ENCODE measurements around the gene RGS7. TPM values are rescaled to one million over a fixed set of nuclear protein-coding genes. Genes with fewer than 3 reads are reported as not detected.
"Not testable (repeated sequence)": the region's sequence is repeated elsewhere in the genome, so short reads cannot be mapped to it uniquely, and the experiment has no call there.

The RGS7 gene
- total RNA-seq, 2 experiments from 2014 or later = not detected

DNA sequence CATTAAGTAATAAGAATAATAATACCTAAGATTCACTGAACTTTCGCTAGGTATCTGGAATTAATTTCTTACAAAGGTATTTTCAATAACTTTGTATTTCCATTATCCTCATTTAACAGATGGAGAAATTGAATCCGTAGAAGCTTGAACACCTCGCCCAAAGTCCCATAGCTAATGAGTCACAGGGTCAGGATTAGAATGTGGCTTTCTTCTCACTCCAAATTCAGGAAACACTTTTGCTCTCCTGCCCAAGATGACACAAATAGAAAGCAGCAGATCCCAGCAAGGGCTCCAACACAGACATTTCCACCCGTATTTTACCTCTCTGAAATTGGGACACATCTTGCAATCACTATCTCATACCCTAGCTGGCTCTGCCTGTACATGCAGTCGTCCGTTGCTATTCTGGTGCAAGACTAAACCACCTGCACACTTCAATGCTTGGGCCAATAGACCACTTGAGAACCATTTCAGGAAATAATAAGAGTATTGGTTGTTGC, 619.2 kb downstream of the RGS7 start:
- Histone ChIP-seq H4K20me1 (ENCODE audit: insufficient read depth, low read length) (no peaks in the 10 kb centered on the region), H3K4me2 (ENCODE audit: low read length) (no peak overlapping the region), H3K79me2 (ENCODE audit: insufficient read depth, low read depth, low read length) (no peaks in the 10 kb centered on the region), H3K4me1 (ENCODE audit: insufficient read depth, low read length, poor library complexity, severe bottlenecking) (no peaks in the 10 kb centered on the region), H2AFZ (ENCODE audit: low read length) (no peak overlapping the region), H3K36me3 (ENCODE audit: insufficient read depth, low read length) (no peaks in the 10 kb centered on the region), H3K27ac (ENCODE audit: low read depth, low read length, poor library complexity, severe bottlenecking) (no peak overlapping the region), H3K9me3 (ENCODE audit: low read length) (no peaks in the 10 kb centered on the region), H3K4me3 (ENCODE audit: low read depth, low read length, poor library complexity, severe bottlenecking) (no peak overlapping the region), H3K9me2 (ENCODE audit: insufficient read depth, low read length) (no peaks in the 10 kb centered on the region)
- CTCF ChIA-PET (ENCODE audit: unreplicated experiment) = no interaction called here
- no TSS peak for BruUV-seq (replicated peaks)
- intact Hi-C loops (cut with micrococcal nuclease; ENCODE audit: unreplicated experiment) = loop anchor here (10.0 kb wide), 1 partner anchor 207 kb away; no protein-coding TSS in a partner anchor
- TF ChIP-seq EZH2phosphoT487 (IDR thresholded peaks at IDR 0.05; ENCODE audit: borderline replicate concordance, low read depth, low read length) = no peak
- TF ChIP-seq, protein P1, sequence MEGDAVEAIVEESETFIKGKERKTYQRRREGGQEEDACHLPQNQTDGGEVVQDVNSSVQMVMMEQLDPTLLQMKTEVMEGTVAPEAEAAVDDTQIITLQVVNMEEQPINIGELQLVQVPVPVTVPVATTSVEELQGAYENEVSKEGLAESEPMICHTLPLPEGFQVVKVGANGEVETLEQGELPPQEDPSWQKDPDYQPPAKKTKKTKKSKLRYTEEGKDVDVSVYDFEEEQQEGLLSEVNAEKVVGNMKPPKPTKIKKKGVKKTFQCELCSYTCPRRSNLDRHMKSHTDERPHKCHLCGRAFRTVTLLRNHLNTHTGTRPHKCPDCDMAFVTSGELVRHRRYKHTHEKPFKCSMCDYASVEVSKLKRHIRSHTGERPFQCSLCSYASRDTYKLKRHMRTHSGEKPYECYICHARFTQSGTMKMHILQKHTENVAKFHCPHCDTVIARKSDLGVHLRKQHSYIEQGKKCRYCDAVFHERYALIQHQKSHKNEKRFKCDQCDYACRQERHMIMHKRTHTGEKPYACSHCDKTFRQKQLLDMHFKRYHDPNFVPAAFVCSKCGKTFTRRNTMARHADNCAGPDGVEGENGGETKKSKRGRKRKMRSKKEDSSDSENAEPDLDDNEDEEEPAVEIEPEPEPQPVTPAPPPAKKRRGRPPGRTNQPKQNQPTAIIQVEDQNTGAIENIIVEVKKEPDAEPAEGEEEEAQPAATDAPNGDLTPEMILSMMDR (conservative IDR thresholded peaks at IDR 0.05; ENCODE audit: low read length) = no peak
- POLR2A ChIA-PET = no interaction called here
- no peak for DNase-seq (ENCODE audit: low spot score)

DNA sequence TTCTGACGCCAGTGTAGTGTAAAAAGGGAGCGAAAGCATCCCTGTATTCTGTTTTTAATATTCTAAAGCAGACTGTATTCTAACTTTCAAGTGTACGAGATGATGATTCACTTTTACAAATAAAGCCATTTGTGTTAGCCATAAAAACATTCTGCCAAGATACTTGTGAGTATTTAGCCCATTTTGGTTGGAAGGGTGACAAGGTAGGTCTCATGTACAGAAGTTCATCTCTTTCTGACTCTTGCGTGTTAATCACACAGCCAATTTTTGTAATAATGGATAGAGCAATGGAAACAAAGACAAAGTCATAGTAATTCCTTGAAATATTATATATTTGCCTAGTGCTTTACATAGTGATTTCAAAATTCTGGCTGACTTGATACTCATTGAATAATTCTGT, 619.7 kb downstream of the RGS7 start:
- H3K9me3 ChIP-seq (ENCODE audit: low read length) = no peaks in the 10 kb centered on the region
- H4K20me1 ChIP-seq (ENCODE audit: insufficient read depth, low read length) = no peaks in the 10 kb centered on the region
- H3K9me2 ChIP-seq (ENCODE audit: insufficient read depth, low read length) = no peaks in the 10 kb centered on the region
- H3K4me1 ChIP-seq (ENCODE audit: insufficient read depth, low read length, poor library complexity, severe bottlenecking) = no peaks in the 10 kb centered on the region
- ChIA-PET CTCF (ENCODE audit: unreplicated experiment) (no interaction called here), POLR2A (no interaction called here)
- H3K4me3 ChIP-seq (ENCODE audit: low read depth, low read length, poor library complexity, severe bottlenecking) = no peak overlapping the region
- H2AFZ ChIP-seq (ENCODE audit: low read length) = no peak overlapping the region
- H3K79me2 ChIP-seq (ENCODE audit: insufficient read depth, low read depth, low read length) = no peaks in the 10 kb centered on the region
- TF ChIP-seq EZH2phosphoT487 (IDR thresholded peaks at IDR 0.05; ENCODE audit: borderline replicate concordance, low read depth, low read length) = no peak
- TF ChIP-seq, protein P1 (conservative IDR thresholded peaks at IDR 0.05; ENCODE audit: low read length) = no peak
- no peak for DNase-seq (ENCODE audit: low spot score)
- no peak overlapping the region for H3K27ac ChIP-seq (ENCODE audit: low read depth, low read length, poor library complexity, severe bottlenecking)
- BruUV-seq (replicated peaks) = no TSS peak
- no peaks in the 10 kb centered on the region for H3K36me3 ChIP-seq (ENCODE audit: insufficient read depth, low read length)
- no peak overlapping the region for H3K4me2 ChIP-seq (ENCODE audit: low read length)
- intact Hi-C loops (cut with micrococcal nuclease; ENCODE audit: unreplicated experiment) = loop anchor here (10.0 kb wide), 1 partner anchor 208 kb away; no protein-coding TSS in a partner anchor

DNA sequence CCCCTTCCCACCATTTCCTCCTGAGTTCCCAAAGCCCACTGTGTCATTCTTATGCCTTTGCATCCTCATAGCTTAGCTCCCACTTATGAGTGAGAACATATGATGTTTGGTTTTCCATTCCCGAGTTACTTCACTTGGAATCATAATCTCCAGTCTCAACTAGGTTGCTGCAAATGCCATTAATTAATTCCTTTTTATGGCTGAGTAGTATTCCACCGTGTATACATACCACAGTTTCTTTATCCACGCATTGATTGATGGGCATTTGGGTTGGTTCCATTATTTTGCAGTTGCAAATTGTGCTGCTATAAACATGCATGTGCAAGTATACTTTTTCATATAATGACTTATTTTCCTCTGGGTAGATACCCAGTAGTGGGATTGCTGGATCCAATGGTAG, 622.3 kb downstream of the RGS7 start:
- CTCF ChIA-PET (ENCODE audit: unreplicated experiment); H4K20me1 ChIP-seq (ENCODE audit: insufficient read depth, low read length); H3K4me2 ChIP-seq (ENCODE audit: low read length); H2AFZ ChIP-seq (ENCODE audit: low read length); H3K9me2 ChIP-seq (ENCODE audit: insufficient read depth, low read length); H3K36me3 ChIP-seq (ENCODE audit: insufficient read depth, low read length); H3K4me3 ChIP-seq (ENCODE audit: low read depth, low read length, poor library complexity, severe bottlenecking); H3K9me3 ChIP-seq (ENCODE audit: low read length); H3K79me2 ChIP-seq (ENCODE audit: insufficient read depth, low read depth, low read length); BruUV-seq (replicated peaks); DNase-seq (ENCODE audit: low spot score); H3K27ac ChIP-seq (ENCODE audit: low read depth, low read length, poor library complexity, severe bottlenecking); H3K4me1 ChIP-seq (ENCODE audit: insufficient read depth, low read length, poor library complexity, severe bottlenecking); POLR2A ChIA-PET: not testable (repeated sequence)
- intact Hi-C loops (cut with micrococcal nuclease; ENCODE audit: unreplicated experiment) = loop anchor here (5.0 to 10.0 kb wide), 2 partner anchors 210 to 753 kb away; no protein-coding TSS in a partner anchor
